A549 (cell line): ENCODE data around the gene PRR35.
A peak's percentile ranks its signal among the peaks of the same experiment; 100 is the strongest.

ENCODE experiments used
- CHD2 ChIP-seq: fragments of 150-350 bp; IDR thresholded peaks from 2 replicates; pipeline ENCODE4 v1.6.1; 2014; ENCODE audit warnings: low read length; ENCODE audit not compliant: partially characterized antibody
- E2F6 ChIP-seq: IDR thresholded peaks from 2 replicates; pipeline ENCODE4 v1.6.1; 2012; ENCODE audit warnings: low read depth, borderline replicate concordance
- EHMT2 ChIP-seq: fragments of 200-600 bp; sonication (generic); IDR thresholded peaks from 2 replicates; pipeline ENCODE4 v1.6.1; 2016; ENCODE audit warnings: antibody characterized with exemption, low read depth, mild to moderate bottlenecking, moderate library complexity
- HOXA7 ChIP-seq: fragments of 250-450 bp; sonication (Bioruptor Pico); IDR thresholded peaks from 2 replicates; pipeline ENCODE4 v1.5.0; 2020; ENCODE audit warnings: mild to moderate bottlenecking, moderate library complexity
- MAFK ChIP-seq: fragments of 450-650 bp; IDR thresholded peaks from 2 replicates; pipeline ENCODE4 v1.6.1; 2014; ENCODE audit not compliant: partially characterized antibody
- MYC ChIP-seq: IDR thresholded peaks from 2 replicates; pipeline ENCODE4 v1.6.1; 2012; ENCODE audit warnings: mild to moderate bottlenecking, inconsistent platforms, low read length, improper control_type of control experiment, borderline replicate concordance
- POLR2A ChIP-seq: IDR thresholded peaks from 2 replicates; pipeline ENCODE4 v1.6.1; 2012; ENCODE audit warnings: mild to moderate bottlenecking, low read length
- RAD21 ChIP-seq, 2 experiments: fragments of >200 bp in 1 of 2; sonication (Bioruptor Twin) in 1 of 2; formaldehyde crosslinking in 1 of 2; IDR thresholded peaks in 1 of 2; conservative IDR thresholded peaks in 1 of 2; 2 replicates in 1 of 2; 3 replicates in 1 of 2; pipeline ENCODE4 v1.6.1; 2012 to 2018; ENCODE audit warnings: inconsistent platforms in 1 of 2
- RNF2 ChIP-seq: fragments of 200-600 bp; sonication (generic); IDR thresholded peaks from 2 replicates; pipeline ENCODE4 v1.6.1; 2016; ENCODE audit warnings: low read depth, mild to moderate bottlenecking, antibody characterized with exemption, moderate library complexity, borderline replicate concordance
- TF ChIP-seq, protein P1 (sequence below): fragments of >200 bp; sonication (Bioruptor Twin); formaldehyde crosslinking; IDR thresholded peaks from 3 replicates; pipeline ENCODE4 v1.5.1; 2016

DNA sequence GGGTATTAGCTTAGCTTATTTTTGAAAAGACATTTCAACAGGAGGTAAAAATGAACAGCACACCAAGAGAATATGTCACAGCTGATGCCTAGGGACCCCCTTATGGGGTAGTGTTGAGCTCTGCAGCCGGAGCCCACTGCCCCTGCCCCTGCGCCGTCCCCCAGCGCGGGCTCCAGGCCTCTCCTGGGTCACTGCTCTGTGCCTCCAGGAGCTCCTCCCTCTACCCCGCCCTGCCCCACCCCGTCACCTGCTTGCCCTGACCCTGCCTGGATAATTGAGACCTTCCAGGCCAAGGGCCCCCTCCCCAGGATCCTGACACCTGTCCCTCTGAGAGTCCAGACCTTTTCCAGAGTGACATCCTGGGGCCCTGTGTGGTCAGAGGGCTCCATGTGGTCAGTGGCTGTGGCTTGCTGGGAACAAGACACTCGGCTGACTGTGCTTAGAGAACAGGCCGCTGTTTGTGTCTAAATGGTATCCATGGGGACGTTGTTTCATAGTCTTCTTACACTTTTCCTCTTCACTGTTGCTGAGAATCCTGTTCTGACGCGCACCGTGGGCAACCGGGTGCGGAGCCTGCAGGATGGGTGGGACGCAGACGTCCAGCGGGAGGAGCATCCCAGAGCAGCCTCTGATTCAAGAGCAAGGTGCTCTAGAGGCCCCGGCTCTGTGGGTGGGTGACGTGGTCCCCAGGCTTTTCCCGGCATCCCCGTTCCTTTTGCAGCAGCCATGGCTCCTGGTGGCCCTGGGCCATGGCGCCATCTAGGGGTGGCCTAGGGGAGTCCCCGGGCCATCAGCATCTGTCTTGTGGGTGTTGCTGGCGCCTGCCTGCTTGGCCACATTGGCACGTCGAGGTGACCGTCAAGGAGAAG lies 50.6 kb downstream of the PRR35 start:
- TF ChIP-seq RAD21 (conservative IDR thresholded peaks at IDR 0.05 in 1 of 2, IDR thresholded peaks at IDR 0.05 in 1 of 2) (peak in 1 of 2 experiments; percentile 39; a peak in 1 of 5 replicates), POLR2A (no peak), MYC (no peak), E2F6 (no peak), CHD2 (no peak), MAFK (no peak), EHMT2 (no peak), HOXA7 (CRISPR knock-in tag) (no peak), RNF2 (no peak)
- TF ChIP-seq, protein P1, sequence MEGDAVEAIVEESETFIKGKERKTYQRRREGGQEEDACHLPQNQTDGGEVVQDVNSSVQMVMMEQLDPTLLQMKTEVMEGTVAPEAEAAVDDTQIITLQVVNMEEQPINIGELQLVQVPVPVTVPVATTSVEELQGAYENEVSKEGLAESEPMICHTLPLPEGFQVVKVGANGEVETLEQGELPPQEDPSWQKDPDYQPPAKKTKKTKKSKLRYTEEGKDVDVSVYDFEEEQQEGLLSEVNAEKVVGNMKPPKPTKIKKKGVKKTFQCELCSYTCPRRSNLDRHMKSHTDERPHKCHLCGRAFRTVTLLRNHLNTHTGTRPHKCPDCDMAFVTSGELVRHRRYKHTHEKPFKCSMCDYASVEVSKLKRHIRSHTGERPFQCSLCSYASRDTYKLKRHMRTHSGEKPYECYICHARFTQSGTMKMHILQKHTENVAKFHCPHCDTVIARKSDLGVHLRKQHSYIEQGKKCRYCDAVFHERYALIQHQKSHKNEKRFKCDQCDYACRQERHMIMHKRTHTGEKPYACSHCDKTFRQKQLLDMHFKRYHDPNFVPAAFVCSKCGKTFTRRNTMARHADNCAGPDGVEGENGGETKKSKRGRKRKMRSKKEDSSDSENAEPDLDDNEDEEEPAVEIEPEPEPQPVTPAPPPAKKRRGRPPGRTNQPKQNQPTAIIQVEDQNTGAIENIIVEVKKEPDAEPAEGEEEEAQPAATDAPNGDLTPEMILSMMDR = peak; percentile 26; the same call in 2 of the 3 replicates
